Mesenteric fat pad (tissue), 1 donor: Measurements from ENCODE around the gene ZNF746. TPM values are rescaled to one million over a fixed set of nuclear protein-coding genes. Genes with fewer than 3 reads are reported as not detected.
A peak's percentile ranks its signal among the peaks of the same experiment; 100 is the strongest.

Experiments used
- DNase-seq: peaks from one replicate; pipeline ENCODE4 v3.0.0-alpha.2; 2020; ENCODE audit warnings: low spot score
- total RNA-seq: library from RNA; stranded (reverse); fragmentation: NEBNext Ultra II Directional; extraction: Animal tissue kit (Norgen Biotek cat#: 25700); gene quantifications from one replicate; pipeline ENCODE4 v1.2.1, GENCODE V29; 2021
- donor health status: DM: yes; HTN: yes; CAD: no.

ZNF746 gene
- total RNA-seq, 1 donor from 2014 or later, result 19.9 TPM

DNA sequence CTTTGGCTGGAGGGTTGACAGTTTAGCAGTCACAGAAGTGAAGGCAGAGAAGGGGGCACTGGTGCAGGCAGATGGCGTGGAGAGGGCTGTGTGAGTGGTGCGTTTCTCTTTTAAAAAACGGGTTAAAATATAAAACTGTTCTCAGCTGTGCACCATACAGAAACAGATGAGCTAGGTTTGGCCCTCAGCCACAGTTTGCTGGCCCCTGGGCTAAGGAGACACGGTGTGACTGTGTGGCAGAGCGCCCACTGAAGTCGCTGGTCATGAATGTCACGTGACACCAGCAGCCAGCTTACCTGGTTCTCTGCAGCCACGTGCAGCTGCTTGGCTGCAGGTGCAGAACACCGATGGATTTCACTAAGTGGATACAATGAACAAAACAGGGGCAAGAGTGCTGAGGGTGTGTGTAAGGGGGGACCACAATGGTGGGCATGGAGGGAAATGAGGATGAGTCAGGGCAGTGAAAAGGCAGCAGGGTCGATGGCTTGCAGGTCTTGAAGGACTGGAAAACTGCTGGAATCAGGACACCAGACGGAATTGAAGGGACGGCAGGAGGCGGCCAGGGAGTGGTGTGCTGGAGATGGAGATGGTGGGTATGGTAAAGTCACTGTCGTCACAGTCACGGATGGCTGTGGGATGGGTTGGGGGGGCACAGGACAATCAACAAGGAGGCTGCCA, 7.4 kb downstream of the ZNF746 start:
- no peak for DNase-seq

DNA sequence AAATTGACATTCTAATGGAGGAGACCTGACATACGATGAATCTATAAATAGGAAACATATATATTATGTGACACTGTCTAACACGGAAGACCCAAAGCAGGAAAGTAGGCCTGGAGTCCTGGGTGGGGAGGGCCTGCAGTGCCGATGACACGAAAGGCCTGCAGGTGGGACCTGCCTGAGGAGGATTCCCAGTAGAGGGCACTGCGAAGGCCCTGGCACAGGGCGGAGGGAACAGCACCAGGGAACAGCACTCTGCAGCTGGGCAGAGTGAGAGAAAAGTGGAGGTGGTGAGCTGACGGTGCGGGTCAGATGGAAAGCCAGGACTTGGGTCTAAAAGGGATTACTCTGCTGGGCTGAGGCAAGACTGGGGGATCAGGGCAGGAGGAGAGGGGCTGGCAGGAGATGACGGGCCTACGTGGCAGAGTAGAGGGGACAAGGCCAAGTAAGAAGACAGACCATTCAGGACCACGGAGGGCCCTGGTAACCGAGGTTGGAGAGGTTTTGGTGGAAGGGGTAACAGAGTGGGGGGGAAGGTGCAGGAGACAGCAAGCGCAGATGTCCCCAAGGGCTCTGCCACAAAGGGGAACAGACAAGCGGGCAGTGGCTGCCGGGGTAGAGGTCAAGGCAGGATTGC, 8.1 kb downstream of the ZNF746 start:
- DNase-seq, result peak; percentile 81

DNA sequence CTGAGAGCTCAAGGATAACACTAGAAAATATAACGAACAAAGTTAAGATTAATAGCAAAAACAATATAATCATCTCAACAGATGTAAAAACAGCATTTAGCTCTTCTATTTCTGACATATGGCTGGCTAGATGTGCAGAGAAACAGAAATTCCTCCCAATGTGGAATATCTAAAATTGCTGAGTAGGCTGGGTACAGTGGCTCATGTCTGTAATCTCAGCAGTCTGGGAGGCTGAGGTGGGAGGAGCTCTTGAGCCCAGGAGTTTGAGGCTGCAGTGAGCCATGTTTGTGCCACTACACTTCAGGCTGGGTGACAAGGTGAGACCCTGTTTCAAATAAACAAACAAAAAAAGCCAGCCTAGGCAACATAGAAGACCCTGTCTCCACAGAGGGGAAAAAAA, 18.0 kb downstream of the ZNF746 start:
- DNase-seq, result no peak

DNA sequence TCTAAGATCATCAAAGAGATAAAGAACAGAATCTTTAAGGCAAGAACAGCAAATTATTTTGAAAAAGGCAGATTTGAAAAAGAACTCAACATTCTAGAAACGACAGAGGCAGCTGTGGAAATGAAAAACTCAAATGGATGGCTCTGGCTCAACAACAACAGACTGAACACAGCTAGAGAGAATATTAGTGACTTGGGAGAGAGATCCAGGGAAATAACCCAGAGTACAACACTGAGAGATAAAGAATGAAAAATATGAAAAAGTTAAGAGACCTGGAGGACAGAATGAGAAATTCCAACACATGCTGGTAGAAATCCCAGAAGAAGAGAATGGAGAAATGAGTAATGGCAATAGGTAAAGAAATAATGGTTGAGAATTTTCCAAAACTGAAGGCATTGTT, 18.9 kb downstream of the ZNF746 start:
- no peak for DNase-seq

DNA sequence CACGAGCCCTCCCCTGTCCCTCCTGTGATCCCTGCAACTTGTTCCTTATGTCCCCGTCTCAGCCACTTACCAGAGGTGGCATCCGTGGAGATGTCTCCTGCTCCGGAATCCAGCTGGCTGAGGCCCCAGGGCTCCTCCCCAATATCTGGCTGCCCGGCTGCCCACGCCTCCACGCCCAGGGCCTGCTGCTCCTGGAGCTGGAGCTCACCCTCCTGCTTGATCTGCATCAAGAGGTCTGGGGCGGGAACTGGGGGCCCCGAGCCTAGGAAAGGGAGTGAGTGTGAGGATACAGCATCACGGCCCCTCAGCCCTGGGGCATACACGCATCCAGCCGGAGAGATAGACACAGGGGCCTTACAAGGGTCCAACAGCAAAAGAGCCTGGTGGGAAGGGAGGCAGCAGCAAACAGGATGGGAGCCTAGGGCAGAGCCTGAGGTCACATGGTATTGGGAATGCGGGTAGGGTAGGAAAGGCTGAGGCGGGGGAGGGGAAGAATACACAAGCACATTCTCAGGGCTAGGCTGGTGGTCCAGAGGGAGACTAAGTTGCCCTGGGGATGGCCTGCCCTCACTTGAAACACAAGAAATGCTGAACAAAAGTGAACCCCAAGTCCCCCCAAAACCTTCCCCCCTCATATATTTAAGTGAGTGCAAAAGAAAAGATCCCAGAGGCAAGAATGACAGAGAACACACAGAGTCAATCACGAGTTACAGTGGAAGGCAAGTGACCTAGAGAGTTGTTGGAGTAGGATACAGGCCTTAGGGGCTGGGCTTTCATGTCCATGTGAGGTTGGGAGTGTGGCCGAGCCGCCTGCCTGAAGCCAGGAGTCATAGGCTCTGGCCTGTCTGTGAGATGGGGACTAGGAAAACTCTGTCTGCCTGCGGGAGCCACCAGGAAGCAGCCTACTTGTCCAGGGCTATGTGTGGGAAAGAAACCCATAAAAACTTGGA, 19.8 kb downstream of the ZNF746 start:
- no peak for DNase-seq

DNA sequence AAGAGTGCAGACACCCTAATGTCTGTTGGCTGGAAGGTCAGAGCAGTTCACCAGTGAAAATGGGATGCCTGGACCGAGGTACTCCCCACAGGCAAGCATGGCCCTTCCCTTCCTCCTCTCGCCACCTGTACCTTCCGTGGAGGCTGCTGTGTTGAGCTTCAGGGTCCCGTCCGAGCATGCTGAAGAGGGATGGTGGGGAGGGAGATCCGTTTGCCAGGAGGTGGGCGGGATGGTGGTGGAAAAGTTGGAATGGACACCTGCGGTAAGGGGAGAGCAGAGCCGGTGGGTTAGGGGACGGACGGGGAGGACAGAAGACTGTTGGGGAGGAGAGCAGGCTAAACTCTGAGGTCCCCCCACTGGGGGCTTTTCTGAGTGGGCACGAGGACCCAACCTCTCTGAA, 20.8 kb downstream of the ZNF746 start:
- DNase-seq, result no peak

DNA sequence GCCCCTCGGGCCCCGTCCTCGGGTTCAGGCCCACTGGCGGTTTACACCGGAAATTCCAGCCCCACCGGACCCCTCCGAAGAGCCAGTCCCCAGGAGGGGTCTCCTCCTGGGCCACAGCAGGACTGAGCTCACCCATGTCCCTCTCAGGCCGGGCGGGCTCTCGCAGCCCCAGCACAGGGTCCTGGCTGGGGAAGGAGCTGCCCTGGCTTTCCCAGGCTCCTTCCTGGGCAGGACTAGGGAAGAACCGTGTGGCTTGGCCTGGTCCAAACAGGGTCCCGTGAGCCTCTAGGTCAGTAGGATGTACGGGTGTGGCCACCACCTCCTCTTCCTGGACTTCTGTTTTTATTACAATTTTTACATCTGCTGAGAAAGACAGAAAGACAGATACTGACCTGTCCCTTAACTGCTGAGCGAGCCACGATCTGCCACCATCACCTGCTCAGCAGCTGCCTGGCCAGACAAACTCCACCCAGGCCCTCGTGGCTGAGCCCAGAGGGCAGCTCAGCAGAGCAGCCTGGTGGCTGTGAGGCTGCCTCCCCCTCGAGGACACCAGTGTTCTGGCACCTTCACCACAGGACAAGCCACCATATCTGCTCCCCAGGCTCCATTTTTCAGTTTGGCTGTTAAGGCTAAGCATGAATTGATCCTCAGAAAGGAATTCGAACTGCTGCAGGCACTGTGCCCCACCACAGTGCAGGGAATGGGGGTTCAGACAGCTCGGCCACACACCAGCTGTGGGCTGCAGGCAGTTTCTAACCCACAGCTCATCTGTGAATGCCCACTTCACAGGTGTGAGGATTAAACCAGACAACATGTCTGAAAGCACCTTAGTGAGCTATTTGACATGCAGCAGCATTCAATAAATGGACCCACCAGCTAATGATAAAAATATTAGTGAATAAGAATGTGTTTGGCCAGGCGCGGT, 22.2 kb downstream of the ZNF746 start:
- no peak for DNase-seq

DNA sequence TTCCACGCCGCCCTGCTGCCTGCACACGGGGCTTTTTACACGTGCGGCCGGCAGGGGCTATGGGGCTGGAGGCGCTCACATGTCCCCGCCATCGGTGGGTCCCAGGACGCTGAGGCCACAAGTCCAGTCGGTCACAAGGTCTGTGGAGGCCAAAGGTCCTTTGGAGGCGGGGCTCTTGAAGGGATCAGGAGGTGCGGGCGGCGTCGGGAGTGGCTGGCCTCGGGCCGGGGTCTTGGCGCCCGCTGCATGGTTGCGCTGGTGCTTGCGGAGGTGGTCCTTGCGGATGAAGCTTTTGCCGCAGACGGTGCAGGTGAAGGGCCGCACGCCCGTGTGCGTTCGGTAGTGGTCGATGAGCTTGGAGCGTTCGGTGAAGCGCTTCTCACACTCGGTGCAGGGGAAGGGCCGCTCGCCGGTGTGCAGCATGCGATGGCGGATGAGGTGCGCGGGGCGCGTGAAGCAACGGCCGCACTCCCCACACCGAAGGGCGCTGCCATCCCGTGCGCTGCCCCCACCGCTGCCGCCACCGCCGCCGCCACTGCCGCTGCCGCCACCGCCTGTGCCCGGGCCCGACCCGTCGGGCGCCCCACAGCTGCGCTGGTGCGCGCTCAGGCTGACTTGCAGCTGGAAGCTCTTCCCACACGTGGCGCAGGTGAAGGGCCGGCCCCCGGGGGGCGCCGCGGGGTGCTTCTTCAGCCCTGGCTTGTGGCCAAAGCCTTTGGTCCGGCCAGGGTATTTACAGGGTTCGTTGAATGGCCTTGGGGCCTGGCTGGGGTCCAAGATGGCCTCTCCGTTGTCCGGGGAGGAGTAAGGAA, 23.1 kb downstream of the ZNF746 start:
- DNase-seq, result no peak

DNA sequence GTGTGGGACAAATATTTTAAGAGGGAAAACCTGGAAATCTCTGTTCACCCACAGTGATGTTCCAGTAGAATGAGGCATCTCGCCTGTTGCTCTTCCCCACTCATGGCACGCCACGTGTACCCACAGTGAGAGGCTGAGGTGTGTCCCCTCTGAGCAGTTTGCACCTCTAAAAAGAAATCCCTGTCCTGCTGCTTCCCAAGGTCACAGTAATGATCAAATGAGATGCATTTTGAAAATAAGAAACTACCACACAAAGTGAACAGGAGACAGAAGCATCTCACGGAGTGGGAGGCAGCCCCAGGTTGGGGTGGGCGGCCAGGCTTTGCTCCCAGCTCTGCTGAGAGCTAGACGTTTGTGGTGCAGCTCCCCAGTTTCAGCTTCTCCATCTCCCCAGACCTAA, 24.4 kb downstream of the ZNF746 start:
- no peak for DNase-seq

DNA sequence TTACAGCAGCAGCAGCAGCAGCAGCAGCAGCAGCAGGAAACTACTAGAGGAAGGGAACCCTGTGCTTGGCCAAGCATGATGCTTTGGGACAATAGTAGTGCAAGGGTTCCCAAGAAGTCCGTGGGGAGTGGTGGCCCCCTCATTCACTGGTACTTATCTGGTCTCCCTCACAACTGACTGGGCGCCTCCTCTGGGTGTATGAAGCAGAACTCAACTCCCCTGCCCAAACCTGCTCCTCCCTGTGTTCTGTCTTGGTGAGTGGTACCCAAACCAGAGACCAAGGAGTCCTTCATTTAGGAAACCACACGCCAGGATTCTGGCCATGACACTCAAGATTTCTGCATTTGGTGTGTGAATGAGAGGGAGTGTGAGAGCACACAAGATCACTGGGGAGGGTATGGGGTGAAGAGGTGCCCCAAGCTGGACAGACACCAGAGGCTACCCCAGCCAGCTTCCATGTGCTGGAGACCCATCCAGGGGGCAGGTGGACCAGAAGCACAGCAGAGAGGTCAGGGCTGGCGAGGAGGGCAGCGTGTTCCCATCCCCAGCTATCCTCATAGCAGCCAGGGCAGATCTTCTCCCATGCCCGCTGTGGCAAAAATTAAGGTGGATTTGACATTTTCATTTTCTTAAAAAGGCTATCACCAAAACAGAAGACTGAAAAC, 26.2 kb downstream of the ZNF746 start:
- no peak for DNase-seq

DNA sequence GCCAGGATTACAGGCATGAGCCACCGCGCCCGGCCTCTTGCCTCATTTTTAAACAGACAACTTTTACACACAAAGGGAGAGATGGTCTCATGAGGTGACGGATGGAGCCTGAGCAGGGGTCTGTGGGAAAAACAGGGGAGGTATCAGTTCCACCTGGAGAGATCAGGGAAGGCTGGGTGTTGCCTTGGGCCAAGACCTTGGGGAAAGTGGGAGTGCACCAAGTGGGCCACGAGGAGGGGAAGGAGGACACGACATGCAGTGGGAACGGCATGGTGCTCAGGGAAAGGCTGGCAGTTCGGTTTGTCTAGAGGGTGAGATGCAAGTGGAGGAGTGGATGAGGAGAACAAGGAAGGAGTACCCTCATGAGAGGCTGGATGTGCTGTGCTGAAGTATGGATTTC, 27.8 kb downstream of the ZNF746 start:
- DNase-seq, result no peak

DNA sequence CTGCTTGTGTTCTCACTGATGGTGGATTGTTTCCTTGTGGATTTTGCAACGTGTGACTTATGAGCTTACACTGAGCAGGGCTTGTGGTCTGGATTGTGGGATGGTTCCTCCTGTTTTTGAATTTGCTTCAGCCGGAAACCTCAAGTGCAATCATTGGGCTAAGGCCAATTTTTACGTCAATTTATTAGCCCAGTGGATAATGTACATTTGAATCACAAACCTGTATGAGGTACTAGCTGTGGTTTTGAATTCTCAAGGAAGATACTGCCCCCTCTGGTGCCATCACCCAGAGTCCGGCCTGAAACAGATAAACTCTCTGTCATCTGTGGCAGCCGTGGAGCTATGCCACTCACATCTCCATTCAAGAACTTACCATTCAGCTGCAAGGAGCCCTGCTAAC, 29.4 kb downstream of the ZNF746 start:
- DNase-seq, result no peak

DNA sequence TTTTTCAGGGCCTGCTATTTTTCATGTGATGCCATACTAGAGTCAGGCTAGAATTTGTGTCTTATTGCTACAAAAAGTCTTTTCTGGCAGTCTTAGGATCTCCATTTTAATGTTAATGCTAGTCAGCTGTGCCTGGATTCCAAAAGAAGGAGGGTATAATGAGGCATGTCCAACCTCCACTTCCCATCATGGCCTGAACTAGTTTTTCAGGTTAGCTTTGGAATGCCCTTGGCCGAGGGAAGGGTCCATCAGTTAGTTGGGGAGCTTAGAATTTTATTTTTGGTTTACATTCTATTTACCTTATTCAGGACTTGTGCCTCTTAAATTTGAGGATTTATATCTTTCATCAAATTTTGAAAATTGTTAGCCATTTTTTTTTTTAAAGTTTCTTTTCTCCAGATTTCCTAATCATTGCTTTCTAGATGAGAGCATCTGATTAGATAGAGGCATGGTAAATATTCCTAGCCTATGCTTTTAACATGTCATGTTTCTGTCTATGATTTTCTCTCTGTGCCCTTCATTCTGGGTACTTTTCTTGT, 30.2 kb downstream of the ZNF746 start:
- no peak for DNase-seq

DNA sequence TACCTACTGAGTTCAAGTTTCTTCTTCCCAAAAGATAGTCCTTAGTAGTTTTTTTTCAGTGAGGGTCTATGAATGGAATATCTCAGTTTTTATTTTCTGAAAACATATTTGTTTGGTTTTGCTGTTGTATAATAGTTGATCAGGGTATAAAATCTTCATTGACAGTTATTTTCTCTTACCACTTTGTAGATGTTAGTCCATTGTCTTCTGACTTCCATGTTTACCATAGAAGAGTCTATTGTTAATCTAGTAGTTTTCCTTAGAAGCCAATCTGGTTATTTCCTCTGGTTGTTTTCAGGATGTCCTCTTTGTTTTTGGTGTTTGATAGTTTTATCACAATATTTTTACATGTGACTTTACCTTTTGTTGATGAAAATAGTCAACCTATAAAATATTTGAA, 31.2 kb downstream of the ZNF746 start:
- DNase-seq, result no peak

DNA sequence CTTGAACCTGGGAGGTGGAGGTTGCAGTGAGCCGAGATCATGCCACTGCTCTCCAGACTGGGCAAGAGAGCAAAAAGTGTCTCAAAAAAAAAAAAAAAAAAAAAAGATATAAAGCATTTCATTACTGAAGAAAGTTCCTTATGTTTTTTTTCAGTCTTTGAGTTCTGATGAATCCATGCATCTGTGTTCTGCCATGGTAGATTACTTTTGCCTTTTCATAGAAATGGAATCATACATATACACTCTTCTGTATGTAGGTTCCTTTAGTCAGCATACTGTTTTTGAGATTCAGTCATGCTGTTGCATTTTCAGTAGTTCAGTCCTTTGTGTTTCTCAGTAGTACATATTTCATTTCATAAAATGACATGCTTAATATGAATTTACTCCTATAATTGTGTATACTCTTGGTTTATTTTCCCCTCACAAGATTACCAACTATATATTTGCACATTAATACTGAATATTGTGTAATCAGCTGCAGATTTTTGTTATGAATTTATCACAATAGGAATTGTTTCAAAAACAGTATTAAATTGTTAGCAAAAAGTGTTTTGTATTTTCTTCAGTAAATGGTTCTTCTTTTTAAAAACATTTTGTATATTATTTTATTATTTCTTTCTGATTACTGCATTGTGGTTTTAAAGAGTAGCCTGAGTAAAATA, 34.0 kb downstream of the ZNF746 start:
- no peak for DNase-seq

DNA sequence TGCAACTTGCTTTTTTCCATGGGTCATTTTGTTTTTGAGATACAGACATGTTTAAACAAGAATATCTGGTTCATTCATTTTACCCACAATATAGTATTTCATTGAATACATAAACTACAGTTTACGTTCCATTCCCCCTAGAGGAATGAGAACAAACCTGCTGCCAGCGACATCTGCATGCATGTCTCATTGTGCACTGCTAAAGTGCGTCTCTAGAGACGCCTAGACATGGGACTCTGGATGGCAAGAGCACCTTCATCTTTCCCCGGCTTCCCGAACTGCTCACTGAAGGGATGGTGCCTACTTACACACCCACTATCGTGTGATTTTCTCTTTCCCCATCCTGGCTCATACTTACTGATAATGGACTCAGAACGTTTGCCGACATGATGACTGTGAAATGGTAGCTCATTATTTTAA, 35.5 kb downstream of the ZNF746 start:
- no peak for DNase-seq

DNA sequence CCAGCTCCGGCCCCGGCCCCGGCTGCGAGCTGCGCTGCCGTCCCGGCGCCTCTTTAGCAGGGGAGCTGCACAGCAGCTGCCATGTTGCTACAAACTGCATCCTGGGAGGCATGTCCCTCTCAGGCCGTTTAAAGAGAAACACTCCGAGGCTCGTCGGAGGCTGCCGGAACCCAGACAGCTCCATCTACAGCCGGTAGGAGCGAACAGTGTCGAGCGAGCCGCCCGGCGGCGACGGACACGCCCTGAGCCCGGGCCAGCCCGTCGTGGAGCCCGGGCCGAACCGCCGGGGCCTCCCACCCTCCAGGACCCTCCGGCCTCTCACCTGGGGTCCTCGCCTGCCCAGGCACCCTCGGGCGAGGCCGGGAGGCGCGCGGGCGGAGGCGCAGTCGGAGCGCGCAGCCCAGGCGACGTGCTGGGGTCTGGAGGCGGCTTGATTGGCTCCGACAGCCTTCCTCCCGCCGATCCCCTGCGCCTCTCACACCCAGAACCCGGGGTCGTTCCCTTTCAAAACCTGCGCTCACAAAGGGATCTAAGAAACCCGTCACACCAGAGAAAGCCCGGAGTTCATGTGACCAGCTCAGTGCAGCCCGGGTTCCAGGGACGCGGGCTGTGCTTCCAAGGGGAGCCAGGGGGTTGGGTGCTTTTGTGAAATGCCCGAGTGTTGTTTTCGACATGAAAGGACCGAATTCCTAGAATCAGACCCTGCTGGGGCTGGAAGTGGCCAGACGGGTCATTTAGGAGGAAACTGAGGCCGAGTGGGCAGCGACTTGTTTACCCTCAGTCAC, 36.9 kb downstream of the ZNF746 start, which contains the start of gene ZNF777:
Gene ZNF777 (minus strand): TSS at position 570 of the 785 bp plus-strand sequence. CDS start 5,040 bp downstream, outside the sequence.
- DNase-seq, result no peak
